HUES6 (cell line): ENCODE results near the gene RNU6-1.

Experiments
- H3K27ac ChIP-seq: 2 replicates; pipeline ENCODE4 v1.7.0; 2013; ENCODE audit warnings: low read depth, mild to moderate bottlenecking, low read length, inconsistent platforms
- H3K27me3 ChIP-seq: 2 replicates; pipeline ENCODE4 v1.6.1; 2013; ENCODE audit warnings: low read length; ENCODE audit not compliant: control insufficient read depth, insufficient read depth
- H3K36me3 ChIP-seq: 2 replicates; pipeline ENCODE4 v1.6.1; 2013; ENCODE audit warnings: low read length; ENCODE audit not compliant: control insufficient read depth, insufficient read depth
- H3K4me1 ChIP-seq: 2 replicates; pipeline ENCODE4 v1.6.1; 2013; ENCODE audit warnings: low read length; ENCODE audit not compliant: control insufficient read depth, insufficient read depth
- H3K4me3 ChIP-seq: 2 replicates; pipeline ENCODE4 v1.5.1; 2013; ENCODE audit warnings: low read depth, low read length
- H3K9ac ChIP-seq: one replicate; pipeline ENCODE4 v1.6.1; 2013; ENCODE audit warnings: mild to moderate bottlenecking, low read length
- H3K9me3 ChIP-seq: 2 replicates; pipeline ENCODE4 v1.6.1; 2013; ENCODE audit warnings: low read depth, low read length; ENCODE audit not compliant: control insufficient read depth, insufficient read depth

Gene RNU6-1

GRCh38 chr15:67832897-67833709 is 6.7 kb downstream of the RNU6-1 start:
- Histone ChIP-seq H3K27me3 (peaks cover 100% of the 10 kb centered on the region), H3K9ac (no peak overlapping the region), H3K4me1 (peaks cover 48% of the 10 kb centered on the region), H3K9me3 (no peaks in the 10 kb centered on the region), H3K4me3 (peak overlapping the region; percentile 59), H3K27ac (no peak overlapping the region), H3K36me3 (no peaks in the 10 kb centered on the region)

GRCh38 chr15:67832031-67832551 is 7.8 kb downstream of the RNU6-1 start:
- H3K36me3 ChIP-seq: no peaks in the 10 kb centered on the region
- no peak overlapping the region for H3K27ac ChIP-seq
- peaks cover 44% of the 10 kb centered on the region for H3K4me1 ChIP-seq
- peak overlapping the region; percentile 59 for H3K4me3 ChIP-seq
- H3K9ac ChIP-seq: no peak overlapping the region
- peaks cover 100% of the 10 kb centered on the region for H3K27me3 ChIP-seq
- no peaks in the 10 kb centered on the region for H3K9me3 ChIP-seq

- no peak overlapping the region for H3K4me3 ChIP-seq
- H3K4me1 ChIP-seq: peaks cover 38% of the 10 kb centered on the region
- no peak overlapping the region for H3K9ac ChIP-seq
- peaks cover 100% of the 10 kb centered on the region for H3K27me3 ChIP-seq
- no peaks in the 10 kb centered on the region for H3K36me3 ChIP-seq
- no peak overlapping the region for H3K27ac ChIP-seq
- no peaks in the 10 kb centered on the region for H3K9me3 ChIP-seq
These were observed 8.5 kb downstream of the RNU6-1 start for GRCh38 chr15:67831363-67831762.

GRCh38 chr15:67829647-67830504 is 10.0 kb downstream of the RNU6-1 start:
- Histone ChIP-seq H3K4me1 (peaks cover 50% of the 10 kb centered on the region), H3K27me3 (peaks cover 100% of the 10 kb centered on the region), H3K9ac (no peak overlapping the region), H3K9me3 (no peaks in the 10 kb centered on the region), H3K4me3 (peak overlapping the region; percentile 38), H3K27ac (no peak overlapping the region), H3K36me3 (no peaks in the 10 kb centered on the region)

GRCh38 chr15:67828969-67829646 is 10.7 kb downstream of the RNU6-1 start:
- Histone ChIP-seq H3K4me3 (peak overlapping the region; percentile 39), H3K36me3 (no peaks in the 10 kb centered on the region), H3K9ac (no peak overlapping the region), H3K27ac (no peak overlapping the region), H3K27me3 (peaks cover 100% of the 10 kb centered on the region), H3K9me3 (no peaks in the 10 kb centered on the region), H3K4me1 (peaks cover 54% of the 10 kb centered on the region)

- Histone ChIP-seq H3K9ac (no peak overlapping the region), H3K36me3 (no peaks in the 10 kb centered on the region), H3K27me3 (peaks cover 100% of the 10 kb centered on the region), H3K4me3 (peak overlapping the region; percentile 39), H3K9me3 (no peaks in the 10 kb centered on the region), H3K27ac (no peak overlapping the region), H3K4me1 (peaks cover 56% of the 10 kb centered on the region)
These were observed 11.4 kb downstream of the RNU6-1 start for GRCh38 chr15:67828278-67828968.

GRCh38 chr15:67827562-67828277 is 12.1 kb downstream of the RNU6-1 start:
- Histone ChIP-seq H3K9ac (no peak overlapping the region), H3K9me3 (no peaks in the 10 kb centered on the region), H3K4me1 (peaks cover 52% of the 10 kb centered on the region), H3K27ac (no peak overlapping the region), H3K27me3 (peaks cover 100% of the 10 kb centered on the region), H3K36me3 (no peaks in the 10 kb centered on the region), H3K4me3 (peak overlapping the region; percentile 39)

GRCh38 chr15:67826717-67827561 is 12.9 kb downstream of the RNU6-1 start:
- Histone ChIP-seq H3K9ac (no peak overlapping the region), H3K4me1 (peaks cover 53% of the 10 kb centered on the region), H3K27ac (no peak overlapping the region), H3K4me3 (peak overlapping the region; percentile 42), H3K27me3 (peaks cover 100% of the 10 kb centered on the region), H3K36me3 (no peaks in the 10 kb centered on the region), H3K9me3 (no peaks in the 10 kb centered on the region)

- H3K4me1 ChIP-seq: peaks cover 61% of the 10 kb centered on the region
These were observed 13.7 kb downstream of the RNU6-1 start for GRCh38 chr15:67825881-67826716.

More at GRCh38 chr15:67825881-67826716, 13.7 kb downstream of the RNU6-1 start:
- Histone ChIP-seq H3K36me3 (no peaks in the 10 kb centered on the region), H3K4me3 (peak overlapping the region; percentile 42), H3K9ac (no peak overlapping the region), H3K27me3 (peaks cover 100% of the 10 kb centered on the region), H3K9me3 (no peaks in the 10 kb centered on the region), H3K27ac (no peak overlapping the region)
